ENCODE measurements around the gene PXK. TPM values are rescaled to one million over a fixed set of nuclear protein-coding genes. Genes with fewer than 3 reads are reported as not detected.

Gene PXK
- total RNA-seq, 2 experiments from 2014 or later = 68.7 to 125 TPM

- Histone ChIP-seq H3K36me3 (ENCODE audit: insufficient read depth, low read length) (peaks cover 88% of the 10 kb centered on the region), H3K4me2 (ENCODE audit: low read length) (no peak overlapping the region), H3K9me3 (ENCODE audit: low read length) (no peaks in the 10 kb centered on the region), H3K79me2 (ENCODE audit: insufficient read depth, low read depth, low read length) (peaks cover 19% of the 10 kb centered on the region; the same call in 1 of the 2 replicates), H3K4me3 (ENCODE audit: low read depth, low read length, poor library complexity, severe bottlenecking) (no peak overlapping the region), H3K4me1 (ENCODE audit: insufficient read depth, low read length, poor library complexity, severe bottlenecking) (peaks cover 23% of the 10 kb centered on the region), H3K9me2 (ENCODE audit: insufficient read depth, low read length) (no peaks in the 10 kb centered on the region), H3K27ac (ENCODE audit: low read depth, low read length, poor library complexity, severe bottlenecking) (no peak overlapping the region), H4K20me1 (ENCODE audit: insufficient read depth, low read length) (peaks cover 11% of the 10 kb centered on the region; the same call in 1 of the 2 replicates), H2AFZ (ENCODE audit: low read length) (no peak overlapping the region)
- intact Hi-C loops (cut with micrococcal nuclease; ENCODE audit: unreplicated experiment) = no loop called here
- POLR2A ChIA-PET = interaction anchor here (0.6 to 1.5 kb wide), 6 partner anchors 12 to 58 kb away, joined by 3 to 5 read pairs (median 3); no protein-coding TSS in a partner anchor
- BruUV-seq (replicated peaks) = no TSS peak
- CTCF ChIA-PET (ENCODE audit: unreplicated experiment) = no interaction called here
- TF ChIP-seq EZH2phosphoT487 (IDR thresholded peaks at IDR 0.05; ENCODE audit: borderline replicate concordance, low read depth, low read length) (no peak), CTCF (conservative IDR thresholded peaks at IDR 0.05; ENCODE audit: low read length) (no peak)
- no peak for DNase-seq (ENCODE audit: low spot score)
These were observed 59.5 kb downstream of the PXK start for GRCh38 chr3:58392181-58392580.

DNA sequence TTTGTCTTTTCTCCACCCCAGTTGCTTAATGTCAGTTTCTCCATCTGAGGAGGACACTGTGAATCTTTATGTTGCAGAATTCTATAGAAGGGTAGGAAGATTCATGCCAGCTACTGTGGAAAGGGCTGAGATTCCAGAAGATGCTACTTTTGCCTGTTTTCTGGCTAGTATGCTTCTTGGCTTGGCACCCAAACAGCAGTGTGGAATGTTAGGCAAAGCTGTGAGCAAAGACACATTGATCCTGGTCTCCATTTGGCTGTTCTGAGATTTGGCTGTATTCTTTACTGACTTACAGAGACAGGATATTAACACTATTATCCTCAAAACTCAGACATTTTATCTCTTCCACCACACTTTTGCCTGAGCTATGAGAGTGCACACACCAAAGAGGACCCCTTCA is 61.6 kb downstream of the PXK start:
- Histone ChIP-seq H3K79me2 (ENCODE audit: insufficient read depth, low read depth, low read length) (peaks cover 5% of the 10 kb centered on the region; the same call in 1 of the 2 replicates), H3K4me1 (ENCODE audit: insufficient read depth, low read length, poor library complexity, severe bottlenecking) (peaks cover 2% of the 10 kb centered on the region), H3K4me2 (ENCODE audit: low read length) (no peak overlapping the region), H4K20me1 (ENCODE audit: insufficient read depth, low read length) (no peaks in the 10 kb centered on the region), H3K36me3 (ENCODE audit: insufficient read depth, low read length) (peaks cover 89% of the 10 kb centered on the region), H2AFZ (ENCODE audit: low read length) (no peak overlapping the region), H3K9me2 (ENCODE audit: insufficient read depth, low read length) (no peaks in the 10 kb centered on the region), H3K4me3 (ENCODE audit: low read depth, low read length, poor library complexity, severe bottlenecking) (no peak overlapping the region), H3K9me3 (ENCODE audit: low read length) (no peaks in the 10 kb centered on the region), H3K27ac (ENCODE audit: low read depth, low read length, poor library complexity, severe bottlenecking) (no peak overlapping the region)
- BruUV-seq (replicated peaks) = no TSS peak
- ChIA-PET POLR2A (interaction anchor here (1.0 to 1.6 kb wide), 3 partner anchors 9 to 54 kb away, joined by 3 to 4 read pairs (median 4); no protein-coding TSS in a partner anchor), CTCF (ENCODE audit: unreplicated experiment) (no interaction called here)
- intact Hi-C loops (cut with micrococcal nuclease; ENCODE audit: unreplicated experiment) = no loop called here
- TF ChIP-seq EZH2phosphoT487 (IDR thresholded peaks at IDR 0.05; ENCODE audit: borderline replicate concordance, low read depth, low read length) = no peak
- no peak for TF ChIP-seq CTCF (conservative IDR thresholded peaks at IDR 0.05; ENCODE audit: low read length)
- no peak for DNase-seq (ENCODE audit: low spot score)

GRCh38 chr3:58398669-58399333 is 66.1 kb downstream of the PXK start:
- intact Hi-C loops (cut with micrococcal nuclease; ENCODE audit: unreplicated experiment) = no loop called here
- Histone ChIP-seq H3K36me3 (ENCODE audit: insufficient read depth, low read length) (peaks cover 87% of the 10 kb centered on the region), H3K4me2 (ENCODE audit: low read length) (no peak overlapping the region), H2AFZ (ENCODE audit: low read length) (no peak overlapping the region), H3K79me2 (ENCODE audit: insufficient read depth, low read depth, low read length) (no peaks in the 10 kb centered on the region), H3K4me3 (ENCODE audit: low read depth, low read length, poor library complexity, severe bottlenecking) (no peak overlapping the region), H3K27ac (ENCODE audit: low read depth, low read length, poor library complexity, severe bottlenecking) (no peak overlapping the region), H3K9me2 (ENCODE audit: insufficient read depth, low read length) (no peaks in the 10 kb centered on the region), H4K20me1 (ENCODE audit: insufficient read depth, low read length) (no peaks in the 10 kb centered on the region), H3K4me1 (ENCODE audit: insufficient read depth, low read length, poor library complexity, severe bottlenecking) (peaks cover 39% of the 10 kb centered on the region), H3K9me3 (ENCODE audit: low read length) (no peaks in the 10 kb centered on the region)
- no TSS peak for BruUV-seq (replicated peaks)
- TF ChIP-seq EZH2phosphoT487 (IDR thresholded peaks at IDR 0.05; ENCODE audit: borderline replicate concordance, low read depth, low read length) (no peak), CTCF (conservative IDR thresholded peaks at IDR 0.05; ENCODE audit: low read length) (no peak)
- POLR2A ChIA-PET = interaction anchor here (1.6 kb wide), 1 partner anchor 26 kb away, joined by 3 read pairs; no protein-coding TSS in a partner anchor
- no peak for DNase-seq (ENCODE audit: low spot score)
- CTCF ChIA-PET (ENCODE audit: unreplicated experiment) = no interaction called here

Measured in OCI-LY7 (cell line).